Mesendoderm (in vitro differentiated cells): ENCODE measurements around the gene TMEM229A.

Experiments used
- DNase-seq: peaks from one replicate; pipeline ENCODE4 v3.0.0; 2013
- H2AK5ac ChIP-seq: 2 replicates; pipeline ENCODE4 v1.6.1; 2013; ENCODE audit warnings: low read length, inconsistent platforms
- H2BK120ac ChIP-seq: 2 replicates; pipeline ENCODE4 v1.6.1; 2013; ENCODE audit warnings: low read depth, mild to moderate bottlenecking, low read length, moderate library complexity, mixed read lengths
- H2BK15ac ChIP-seq: replicated peaks from 2 replicates; pipeline ENCODE4 v1.6.1; 2013; ENCODE audit warnings: low read depth, mild to moderate bottlenecking, moderate library complexity
- H2BK5ac ChIP-seq: 2 replicates; pipeline ENCODE4 v1.6.1; 2013; ENCODE audit warnings: low read length, inconsistent platforms
- H3K18ac ChIP-seq: 2 replicates; pipeline ENCODE4 v1.6.1; 2013; ENCODE audit warnings: mild to moderate bottlenecking, low read length, mixed read lengths
- H3K23ac ChIP-seq: one replicate; pipeline ENCODE4 v1.6.1; 2013; ENCODE audit warnings: low read length
- H3K27ac ChIP-seq: 2 replicates; pipeline ENCODE4 v1.5.1; 2013; ENCODE audit warnings: low read depth, mild to moderate bottlenecking, inconsistent platforms, low read length, moderate library complexity
- H3K27me3 ChIP-seq: 2 replicates; pipeline ENCODE4 v1.6.1; 2013; ENCODE audit warnings: low read length, control low read depth, mild to moderate bottlenecking, inconsistent platforms; ENCODE audit not compliant: insufficient read depth, poor library complexity
- H3K36me3 ChIP-seq: 2 replicates; pipeline ENCODE4 v1.6.1; 2013; ENCODE audit warnings: low read length, inconsistent platforms; ENCODE audit not compliant: control insufficient read depth, insufficient read depth
- H3K4ac ChIP-seq: one replicate; pipeline ENCODE4 v1.6.1; 2013; ENCODE audit warnings: low read depth, mild to moderate bottlenecking, low read length, moderate library complexity
- H3K4me1 ChIP-seq: 2 replicates; pipeline ENCODE4 v1.6.1; 2013; ENCODE audit warnings: low read depth, low read length, inconsistent platforms; ENCODE audit not compliant: control insufficient read depth
- H3K4me2 ChIP-seq: 2 replicates; pipeline ENCODE4 v1.6.1; 2013; ENCODE audit warnings: low read length
- H3K4me3 ChIP-seq: 2 replicates; pipeline ENCODE4 v1.5.1; 2013; ENCODE audit warnings: mild to moderate bottlenecking, low read length
- H3K56ac ChIP-seq: one replicate; pipeline ENCODE4 v1.6.1; 2013; ENCODE audit warnings: low read length
- H3K79me1 ChIP-seq: 2 replicates; pipeline ENCODE4 v1.6.1; 2013; ENCODE audit warnings: low read length, inconsistent platforms
- H3K79me2 ChIP-seq: 2 replicates; pipeline ENCODE4 v1.6.1; 2013; ENCODE audit warnings: mild to moderate bottlenecking, low read length; ENCODE audit not compliant: control insufficient read depth, insufficient read depth
- H3K9ac ChIP-seq: 2 replicates; pipeline ENCODE4 v1.6.1; 2013; ENCODE audit warnings: low read length, inconsistent platforms
- H4K5ac ChIP-seq: one replicate; pipeline ENCODE4 v1.6.1; 2013; ENCODE audit warnings: low read length
- H4K8ac ChIP-seq: one replicate; pipeline ENCODE4 v1.6.1; 2013; ENCODE audit warnings: low read depth, mild to moderate bottlenecking, control low read depth, low read length, moderate library complexity
- WGBS: extraction: QIAGEN DNeasy Blood & Tissue Kit; methylation state at CpG from one replicate; pipeline ENCODE4 v1.1.7; 2013; ENCODE audit warnings: low lambda C conversion rate, missing lambda C conversion rate; ENCODE audit not compliant: insufficient coverage; ENCODE audit errors: extremely low coverage; 5-methylcytosine and 5-hydroxymethylcytosine counted together

The TMEM229A gene

DNA sequence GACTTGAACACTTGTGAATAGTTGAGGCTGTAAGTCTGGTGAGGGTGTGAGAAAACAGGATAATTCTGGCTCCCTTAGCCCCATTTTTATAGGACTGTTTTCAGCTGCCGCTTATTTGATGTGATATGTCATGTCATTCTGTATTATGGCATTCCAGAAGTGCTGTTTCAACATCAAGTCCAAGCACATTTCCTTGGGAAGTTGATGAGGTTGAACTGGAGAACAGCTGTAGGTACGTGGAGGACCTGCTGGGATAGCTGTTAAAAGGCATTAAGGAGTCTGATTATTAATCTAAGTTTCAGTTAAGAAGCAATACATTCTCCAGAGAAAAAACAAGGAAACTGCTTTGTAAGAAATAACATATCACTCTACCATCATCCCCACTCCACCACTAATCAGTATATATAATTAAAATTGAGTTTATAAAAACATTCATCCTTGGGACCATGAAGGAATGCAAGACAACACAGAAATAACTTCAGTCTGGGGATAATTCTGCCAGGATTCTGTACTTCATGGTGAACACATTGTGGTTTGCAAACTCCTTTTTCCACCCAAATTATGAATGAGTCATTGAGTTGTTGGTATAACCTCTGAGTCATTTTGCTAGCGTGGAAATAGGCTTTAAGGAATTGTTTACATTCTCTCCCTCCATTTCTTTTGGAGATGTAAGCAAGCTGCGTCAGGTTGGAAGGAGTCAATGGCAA, 39.9 kb upstream of the TMEM229A start:
- Histone ChIP-seq H2BK15ac (no peak overlapping the region), H4K8ac (no peak overlapping the region), H3K23ac (no peak overlapping the region), H3K79me2 (no peaks in the 10 kb centered on the region), H3K56ac (no peak overlapping the region), H3K79me1 (no peaks in the 10 kb centered on the region), H3K27ac (no peak overlapping the region), H3K36me3 (no peaks in the 10 kb centered on the region), H3K4me1 (no peaks in the 10 kb centered on the region), H4K5ac (no peak overlapping the region), H2BK5ac (no peak overlapping the region), H2BK120ac (no peak overlapping the region), H3K18ac (no peak overlapping the region), H2AK5ac (no peak overlapping the region), H3K9ac (no peak overlapping the region), H3K4me2 (no peak overlapping the region), H3K27me3 (no peaks in the 10 kb centered on the region), H3K4me3 (no peak overlapping the region), H3K4ac (no peak overlapping the region)
- WGBS, result no CpG with 5 or more reads among the region's 4 CpGs
- DNase-seq, result no peak

DNA sequence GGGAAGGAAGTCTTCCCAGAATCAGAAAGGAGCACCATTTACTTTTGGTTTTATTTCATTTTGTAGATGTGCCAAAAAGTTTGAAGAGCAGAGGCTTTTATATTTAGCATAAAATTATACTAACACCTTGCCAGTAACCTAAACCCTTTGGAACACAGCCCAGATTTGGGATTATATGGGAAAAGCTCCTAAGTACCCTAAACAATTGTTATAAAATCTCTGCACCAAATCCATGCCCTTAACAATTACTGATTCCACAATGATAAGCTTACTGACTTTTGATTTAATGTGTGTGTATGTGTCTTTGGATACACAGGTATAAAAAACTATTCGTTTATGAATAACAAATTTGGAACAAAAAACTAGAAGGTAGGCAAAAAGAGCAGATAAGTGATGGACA, 39.0 kb upstream of the TMEM229A start:
- H2BK15ac ChIP-seq, result no peak overlapping the region
- no CpG with 5 or more reads among the region's 1 CpG for WGBS
- DNase-seq, result no peak

DNA sequence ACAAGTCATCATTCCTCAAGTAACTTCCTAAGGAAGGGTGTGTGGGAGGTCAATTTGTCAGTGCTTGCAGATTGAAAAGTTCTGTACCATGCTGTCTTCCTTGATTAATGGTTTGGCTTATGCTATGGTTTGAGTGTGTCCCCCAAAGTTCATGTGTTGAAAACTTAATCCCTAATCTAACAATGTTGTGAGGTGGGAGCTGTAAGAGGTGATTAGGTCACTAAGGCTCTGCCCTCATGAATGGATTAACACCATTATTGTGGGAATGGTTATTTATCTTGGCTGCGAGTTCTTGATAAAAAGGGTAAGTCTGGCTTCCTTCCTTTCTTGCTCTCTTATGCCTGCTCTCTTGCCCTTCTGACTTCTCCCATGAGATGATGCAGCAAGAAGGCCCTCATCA, 29.3 kb upstream of the TMEM229A start:
- H2BK15ac ChIP-seq, result no peak overlapping the region

More for the DNA sequence above, 39.0 kb upstream of the TMEM229A start:
- Histone ChIP-seq H3K4ac (no peak overlapping the region), H2BK5ac (no peak overlapping the region), H2AK5ac (no peak overlapping the region), H3K23ac (no peak overlapping the region), H3K9ac (no peak overlapping the region), H3K4me3 (no peak overlapping the region), H3K18ac (no peak overlapping the region), H3K27me3 (no peaks in the 10 kb centered on the region), H3K4me1 (no peaks in the 10 kb centered on the region), H4K5ac (no peak overlapping the region), H3K56ac (no peak overlapping the region), H3K4me2 (no peak overlapping the region), H3K36me3 (no peaks in the 10 kb centered on the region), H4K8ac (no peak overlapping the region), H3K79me1 (no peaks in the 10 kb centered on the region), H3K79me2 (no peaks in the 10 kb centered on the region), H3K27ac (no peak overlapping the region), H2BK120ac (no peak overlapping the region)

DNA sequence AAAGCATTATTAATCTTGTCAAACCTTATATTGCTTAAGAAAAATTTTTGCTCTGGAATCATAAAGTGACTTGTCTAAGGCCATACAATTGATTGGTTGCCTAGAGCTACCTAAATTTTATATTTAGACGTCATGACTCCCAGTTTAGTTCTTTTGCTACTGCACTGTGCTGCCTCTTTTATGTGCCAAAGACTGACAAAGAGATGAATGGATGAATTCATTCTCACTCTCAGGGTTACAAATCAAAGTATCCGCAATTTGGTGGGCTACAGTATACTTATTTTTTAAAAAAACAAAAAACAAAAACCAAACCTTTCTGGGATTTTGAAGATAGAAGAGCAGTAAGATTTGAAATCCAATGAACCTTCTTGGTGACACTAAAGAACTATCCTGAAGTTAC, 27.7 kb upstream of the TMEM229A start:
- Histone ChIP-seq H4K5ac (no peak overlapping the region), H4K8ac (no peak overlapping the region), H3K79me2 (no peaks in the 10 kb centered on the region), H3K56ac (no peak overlapping the region), H2BK120ac (no peak overlapping the region), H3K36me3 (no peaks in the 10 kb centered on the region), H3K79me1 (no peaks in the 10 kb centered on the region), H3K18ac (no peak overlapping the region), H3K9ac (no peak overlapping the region), H3K4me2 (no peak overlapping the region), H2BK15ac (no peak overlapping the region), H3K27me3 (no peaks in the 10 kb centered on the region), H3K4ac (no peak overlapping the region), H2BK5ac (no peak overlapping the region), H3K27ac (no peak overlapping the region), H3K23ac (no peak overlapping the region), H2AK5ac (no peak overlapping the region), H3K4me3 (no peak overlapping the region), H3K4me1 (no peaks in the 10 kb centered on the region)
- no peak for DNase-seq
- no CpG with 5 or more reads among the region's 2 CpGs for WGBS

More for the DNA sequence above, 29.3 kb upstream of the TMEM229A start:
- Histone ChIP-seq H3K4me3 (no peak overlapping the region), H3K36me3 (no peaks in the 10 kb centered on the region), H4K8ac (no peak overlapping the region), H3K79me2 (no peaks in the 10 kb centered on the region), H3K4me1 (no peaks in the 10 kb centered on the region), H3K18ac (no peak overlapping the region), H2BK120ac (no peak overlapping the region), H3K27me3 (no peaks in the 10 kb centered on the region), H3K9ac (no peak overlapping the region), H2BK5ac (no peak overlapping the region), H3K79me1 (no peaks in the 10 kb centered on the region), H2AK5ac (no peak overlapping the region), H3K56ac (no peak overlapping the region), H3K4ac (no peak overlapping the region), H4K5ac (no peak overlapping the region), H3K27ac (no peak overlapping the region), H3K4me2 (no peak overlapping the region), H3K23ac (no peak overlapping the region)
- WGBS, result no CpG with 5 or more reads among the region's 1 CpG
- DNase-seq, result peak; percentile 44

DNA sequence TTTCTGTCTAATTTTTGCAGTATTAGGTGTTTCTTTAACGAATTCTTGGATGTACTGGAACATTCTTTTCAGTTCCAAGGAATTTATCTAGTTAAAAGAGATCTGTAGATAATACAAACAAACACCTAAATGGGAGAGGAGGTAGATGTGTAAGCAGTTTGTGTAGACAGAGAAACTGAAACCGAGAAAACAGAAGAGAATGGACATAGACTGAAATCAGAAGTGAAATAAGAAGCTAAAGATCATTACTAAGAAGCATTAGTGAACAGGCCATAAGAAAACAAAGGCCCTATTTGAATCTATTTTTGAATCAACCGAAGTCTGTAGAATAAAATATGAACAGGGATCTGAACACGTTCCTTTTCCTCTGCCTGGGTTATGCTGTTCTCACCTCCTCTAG, 26.5 kb upstream of the TMEM229A start:
- H2BK120ac ChIP-seq, result no peak overlapping the region
- H3K9ac ChIP-seq, result no peak overlapping the region
- no peak overlapping the region for H3K4me2 ChIP-seq
- H3K56ac ChIP-seq, result no peak overlapping the region
- DNase-seq, result no peak
- H4K8ac ChIP-seq, result no peak overlapping the region
- no peaks in the 10 kb centered on the region for H3K36me3 ChIP-seq
- H2BK5ac ChIP-seq, result no peak overlapping the region
- H3K18ac ChIP-seq, result no peak overlapping the region
- no peaks in the 10 kb centered on the region for H3K79me2 ChIP-seq
- no peak overlapping the region for H2BK15ac ChIP-seq
- no peak overlapping the region for H2AK5ac ChIP-seq
- H3K79me1 ChIP-seq, result no peaks in the 10 kb centered on the region
- H3K27me3 ChIP-seq, result no peaks in the 10 kb centered on the region
- no peak overlapping the region for H3K23ac ChIP-seq
- H3K4me3 ChIP-seq, result no peak overlapping the region
- no peak overlapping the region for H3K27ac ChIP-seq
- no CpG with 5 or more reads among the region's 4 CpGs for WGBS
- no peaks in the 10 kb centered on the region for H3K4me1 ChIP-seq
- H4K5ac ChIP-seq, result no peak overlapping the region
- no peak overlapping the region for H3K4ac ChIP-seq

DNA sequence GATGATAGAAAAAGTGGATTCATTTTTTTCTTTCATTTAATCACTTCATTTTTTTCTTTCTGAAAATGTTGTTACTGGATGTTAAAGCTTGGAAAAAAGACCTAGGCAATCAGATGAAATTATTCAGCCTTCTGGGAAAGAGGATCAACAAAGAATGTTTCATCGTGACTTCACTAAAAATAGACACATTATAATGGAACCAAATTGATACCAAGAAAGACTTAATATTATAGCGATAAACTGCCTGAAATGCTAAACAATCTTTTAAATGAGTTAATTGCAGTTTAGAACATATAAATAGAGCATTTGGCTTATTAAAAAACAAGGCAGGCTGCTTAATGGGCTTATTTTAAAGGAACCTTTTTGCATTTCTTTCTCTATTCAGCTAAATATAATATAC, 25.6 kb upstream of the TMEM229A start:
- WGBS, result no CpG with 5 or more reads among the region's 2 CpGs
- Histone ChIP-seq H3K4me2 (no peak overlapping the region), H4K8ac (no peak overlapping the region), H3K79me1 (no peaks in the 10 kb centered on the region), H3K79me2 (no peaks in the 10 kb centered on the region), H3K18ac (no peak overlapping the region), H4K5ac (no peak overlapping the region), H3K23ac (no peak overlapping the region), H3K27me3 (no peaks in the 10 kb centered on the region), H3K36me3 (no peaks in the 10 kb centered on the region), H2BK5ac (no peak overlapping the region), H3K9ac (no peak overlapping the region), H3K4me1 (no peaks in the 10 kb centered on the region), H3K56ac (no peak overlapping the region), H2AK5ac (no peak overlapping the region), H3K27ac (no peak overlapping the region), H3K4ac (no peak overlapping the region), H2BK120ac (no peak overlapping the region), H2BK15ac (no peak overlapping the region), H3K4me3 (no peak overlapping the region)
- DNase-seq, result no peak
